COLO829 (cell line): Measurements from ENCODE around the gene CUX1.
A peak's percentile ranks its signal among the peaks of the same experiment; 100 is the strongest.
"Not testable (repeated sequence)": the region's sequence is repeated elsewhere in the genome, so short reads cannot be mapped to it uniquely, and the experiment has no call there.

Experiments
- DNase-seq: peaks from one replicate; pipeline ENCODE4 v3.0.0; 2012; ENCODE audit warnings: low spot score

CUX1 gene

DNA sequence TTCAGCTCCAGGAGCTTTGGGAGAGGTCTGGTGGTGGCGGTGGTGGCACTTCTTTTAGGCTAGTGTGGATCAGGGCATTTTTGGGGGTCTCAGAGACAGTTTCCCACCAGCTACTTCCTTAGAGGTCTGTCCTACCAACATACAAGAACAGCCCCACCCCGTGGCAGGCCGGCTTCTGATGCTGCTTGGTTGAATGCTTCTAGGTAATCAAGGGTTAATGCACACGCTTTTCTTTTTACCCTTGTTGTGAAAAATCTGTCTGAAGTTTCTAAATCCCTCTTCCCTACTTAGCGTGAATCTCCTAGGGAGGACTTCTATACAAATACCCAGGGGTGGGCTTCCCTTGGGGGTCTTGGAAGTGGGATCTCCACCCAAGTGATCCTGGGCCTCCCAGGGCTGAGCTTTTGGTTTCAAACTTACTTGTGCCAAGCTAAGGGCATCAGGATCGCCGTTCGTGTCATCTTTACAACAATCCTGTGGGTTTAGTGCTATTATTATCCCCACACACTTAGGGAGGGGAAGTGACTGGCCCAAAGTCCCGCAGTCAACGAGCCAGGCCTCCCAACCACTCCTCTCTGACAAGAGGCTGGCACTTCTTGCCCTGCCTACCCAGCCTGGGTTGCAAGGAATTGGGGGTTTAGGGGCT lies 471.0 kb downstream of the CUX1 start:
- no peak for DNase-seq

DNA sequence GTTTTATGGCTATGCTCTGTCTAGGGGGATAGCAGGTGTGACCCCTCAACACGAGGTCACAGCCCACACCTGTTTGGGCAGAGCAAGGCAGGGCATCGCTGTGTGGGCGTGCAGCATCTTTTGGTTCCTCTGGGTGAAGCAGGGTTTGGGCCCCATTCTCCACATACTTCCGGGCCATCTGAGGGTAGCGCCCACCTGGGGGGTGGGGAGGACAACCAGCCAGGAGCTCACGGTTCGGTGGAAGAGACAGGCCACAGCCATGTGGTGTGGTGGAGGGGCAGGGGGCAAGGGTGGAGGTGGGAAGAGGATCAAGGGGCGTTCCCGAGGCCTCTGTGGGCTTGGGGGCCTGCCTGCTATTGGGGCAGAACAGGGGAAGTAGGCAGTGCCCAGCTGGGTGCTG lies 471.6 kb downstream of the CUX1 start:
- no peak for DNase-seq

DNA sequence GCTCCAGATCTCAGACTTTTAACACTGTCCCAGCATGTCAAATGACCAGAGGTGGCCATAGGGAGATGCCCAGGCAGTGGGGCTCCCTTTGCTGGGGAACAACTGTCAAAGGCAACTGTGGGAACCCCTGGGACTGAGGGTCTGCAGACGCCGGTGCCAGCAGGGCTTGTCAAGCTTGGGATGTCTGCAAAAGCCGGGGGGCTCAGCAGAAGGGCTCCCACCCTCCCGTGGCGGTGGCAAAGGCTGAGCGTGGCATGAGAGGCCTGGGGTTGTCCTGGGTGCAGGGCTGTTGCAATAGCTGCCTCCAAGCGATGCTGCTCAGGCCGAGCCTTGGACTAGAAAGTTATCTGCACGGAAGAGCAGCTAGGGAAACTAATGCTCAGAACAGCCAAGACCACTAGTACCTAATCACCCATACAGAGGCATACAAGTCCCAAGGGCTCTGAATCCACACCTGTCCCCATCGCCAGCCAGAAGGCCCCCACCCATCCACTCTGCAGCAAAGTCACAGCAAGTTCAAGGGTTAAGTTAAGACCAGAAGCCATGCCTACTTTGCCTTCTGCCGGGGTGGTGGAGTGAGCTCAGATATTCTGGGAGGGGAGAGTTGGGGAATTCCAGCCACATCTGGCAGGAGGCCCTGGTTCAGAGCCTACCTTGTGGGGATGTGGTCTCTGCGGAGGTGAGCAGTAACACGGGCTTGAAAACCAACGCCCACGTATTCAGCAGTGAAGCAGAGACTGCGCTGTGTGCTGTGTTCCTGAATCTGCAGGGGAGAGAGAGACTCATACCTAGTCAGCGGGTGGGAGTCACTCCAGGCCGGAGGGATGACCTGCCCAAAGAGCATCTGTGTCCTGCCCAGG lies 473.9 kb downstream of the CUX1 start:
- DNase-seq: no peak

DNA sequence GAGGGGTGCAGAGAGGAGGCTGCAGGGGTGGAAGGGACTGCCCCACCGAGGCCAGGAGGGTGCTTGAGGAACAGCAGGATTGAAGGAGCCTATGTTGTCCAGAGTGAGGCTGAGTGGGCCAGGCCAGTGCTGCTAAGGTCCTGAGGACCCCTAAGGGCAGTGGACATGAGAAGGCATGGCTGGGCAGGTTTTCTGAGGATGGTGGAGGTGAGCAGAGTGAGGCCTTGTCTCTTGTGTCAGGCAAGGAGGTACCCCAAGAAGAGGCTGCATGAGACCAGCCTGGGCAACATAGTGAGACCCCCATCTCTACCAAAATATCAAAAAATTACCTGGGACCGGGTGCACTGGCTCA lies 474.5 kb downstream of the CUX1 start:
- DNase-seq: no peak

DNA sequence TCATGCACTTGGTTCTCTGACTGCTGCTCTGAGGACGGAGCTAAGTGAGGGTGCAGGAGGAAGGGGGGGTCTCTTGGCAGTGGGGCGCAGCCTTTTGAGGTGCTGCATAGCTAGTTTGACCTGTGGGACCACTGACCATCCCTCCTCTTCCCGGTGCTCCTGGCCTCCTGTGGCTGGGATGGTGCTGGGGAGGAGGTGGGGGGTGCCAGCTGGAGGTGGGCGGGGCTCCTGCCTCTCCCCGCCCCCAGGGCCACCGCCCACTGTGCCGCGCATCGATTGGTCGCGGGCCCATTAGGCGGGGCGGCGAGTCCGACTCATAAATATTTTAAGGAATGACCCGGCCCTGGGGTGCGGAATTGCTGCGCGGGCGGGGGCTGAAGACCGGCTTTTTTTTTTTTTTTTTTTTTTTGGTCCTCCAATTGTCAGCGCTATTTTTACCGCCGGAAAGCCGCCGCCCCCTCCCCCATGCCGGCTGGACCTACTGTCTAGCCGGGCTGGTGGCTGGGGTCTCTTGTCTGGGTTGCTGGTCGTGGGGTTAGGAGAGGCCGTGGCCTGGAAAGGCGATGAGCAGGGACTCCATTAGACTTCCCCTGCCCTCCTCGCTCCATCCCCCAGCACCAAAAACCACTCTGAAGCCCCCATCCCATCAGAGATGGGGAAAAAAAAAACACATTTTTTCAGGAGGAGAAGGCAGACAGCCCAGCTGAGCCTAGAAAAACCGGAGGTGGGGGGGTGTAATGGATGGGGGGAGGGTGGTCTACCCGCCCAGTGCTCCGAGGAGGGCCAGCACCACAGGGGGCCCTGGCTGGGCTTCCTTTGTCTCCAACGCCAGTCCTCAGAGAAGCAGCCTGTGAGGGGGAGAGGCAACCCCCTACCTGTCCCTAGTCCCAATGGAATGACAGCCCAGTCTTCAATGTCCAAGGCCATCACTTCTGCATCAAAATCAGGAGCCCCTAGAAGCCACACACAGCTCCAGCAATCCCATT lies 475.7 kb downstream of the CUX1 start:
- no peak for DNase-seq

DNA sequence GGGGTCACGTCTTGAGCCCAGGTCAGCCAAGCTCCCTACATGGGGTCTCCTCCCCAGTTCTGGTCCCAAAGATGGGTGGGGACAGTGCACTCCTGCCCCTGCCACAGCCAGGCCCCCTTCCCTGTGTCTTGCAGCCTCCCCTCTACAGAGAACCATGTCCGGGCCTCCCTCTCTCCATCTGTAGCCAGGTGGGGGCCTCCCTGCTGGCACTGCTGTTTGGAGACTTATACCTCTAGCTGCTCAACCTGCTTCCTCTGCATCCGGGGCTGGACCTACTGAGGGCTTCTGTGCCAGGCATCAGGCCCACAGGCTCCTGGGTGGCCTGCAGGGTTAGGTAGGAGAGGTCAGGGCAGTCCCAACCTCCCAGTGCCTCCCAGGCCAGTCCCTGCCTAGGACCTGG lies 477.2 kb downstream of the CUX1 start:
- no peak for DNase-seq

DNA sequence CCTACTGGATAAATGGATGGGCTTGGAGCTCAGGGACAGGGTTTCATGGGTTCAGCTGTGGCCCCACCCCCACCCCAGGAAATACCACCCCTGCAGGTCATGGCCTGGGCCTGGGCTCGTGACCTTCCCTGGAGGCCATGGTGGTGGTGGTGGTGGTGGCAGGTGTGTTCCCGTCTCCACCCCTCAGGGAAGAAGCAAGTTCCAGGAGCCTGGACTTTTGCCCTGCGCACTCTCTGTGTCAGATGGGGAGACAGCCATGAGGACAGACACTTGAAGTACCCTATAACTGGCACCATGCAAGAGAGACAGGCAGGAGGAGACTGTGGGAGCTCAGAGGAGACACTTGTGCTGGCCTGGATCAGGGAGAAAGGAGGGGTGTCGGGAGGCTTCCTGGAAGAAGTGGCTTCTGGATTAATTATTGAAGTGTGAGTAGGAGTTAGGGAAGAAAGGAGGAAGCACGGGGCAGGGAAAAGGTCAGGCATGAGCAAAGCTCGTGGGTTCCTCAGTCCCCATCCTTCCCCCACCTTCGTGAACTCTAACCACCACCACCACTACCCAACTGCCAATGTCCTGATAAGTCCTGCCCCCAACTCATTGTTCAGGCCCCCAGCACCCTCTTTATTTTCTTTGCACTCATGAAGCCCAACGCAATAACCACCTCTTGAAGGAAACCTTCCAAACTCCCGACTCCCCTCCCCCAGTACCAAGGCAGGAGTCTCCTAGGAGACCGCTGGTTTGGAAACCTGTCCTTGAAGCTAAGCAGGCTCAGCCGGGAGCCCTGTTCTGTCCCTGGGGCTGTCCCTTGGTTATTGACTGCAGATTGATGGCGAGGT lies 478.1 kb downstream of the CUX1 start:
- DNase-seq: no peak

DNA sequence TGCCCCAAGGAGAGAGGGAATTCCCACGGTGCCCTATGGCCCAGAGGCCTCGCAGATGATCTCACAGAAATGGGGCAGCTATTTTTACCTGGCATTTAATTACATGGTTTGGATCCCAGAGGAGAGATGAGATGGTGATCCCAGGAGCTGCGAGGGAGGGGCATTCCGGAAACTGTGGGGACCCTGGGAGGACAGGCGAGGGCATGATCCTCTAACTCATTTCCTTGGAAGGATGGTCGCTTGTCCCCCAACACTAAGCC lies 478.7 kb downstream of the CUX1 start:
- no peak for DNase-seq

DNA sequence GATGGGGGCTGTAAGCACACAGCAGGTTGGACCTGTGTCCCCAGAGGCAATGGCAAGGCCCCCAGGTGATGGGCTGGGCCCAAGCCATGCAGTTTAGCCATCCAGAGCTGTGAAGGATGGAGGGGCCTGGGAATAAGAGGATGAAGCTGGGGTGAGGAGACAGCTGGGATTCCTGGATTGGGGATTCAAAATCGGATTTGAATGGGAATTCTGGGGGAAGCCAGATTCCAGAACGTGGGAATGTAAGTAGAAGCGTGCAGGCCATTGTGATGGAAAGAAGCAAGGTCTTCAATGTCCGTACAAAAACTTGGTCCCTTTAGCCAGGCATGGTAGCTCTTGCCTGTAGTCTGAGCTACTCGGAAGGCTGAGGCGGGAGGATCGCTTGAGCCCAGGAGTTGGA lies 479.1 kb downstream of the CUX1 start:
- no peak for DNase-seq

DNA sequence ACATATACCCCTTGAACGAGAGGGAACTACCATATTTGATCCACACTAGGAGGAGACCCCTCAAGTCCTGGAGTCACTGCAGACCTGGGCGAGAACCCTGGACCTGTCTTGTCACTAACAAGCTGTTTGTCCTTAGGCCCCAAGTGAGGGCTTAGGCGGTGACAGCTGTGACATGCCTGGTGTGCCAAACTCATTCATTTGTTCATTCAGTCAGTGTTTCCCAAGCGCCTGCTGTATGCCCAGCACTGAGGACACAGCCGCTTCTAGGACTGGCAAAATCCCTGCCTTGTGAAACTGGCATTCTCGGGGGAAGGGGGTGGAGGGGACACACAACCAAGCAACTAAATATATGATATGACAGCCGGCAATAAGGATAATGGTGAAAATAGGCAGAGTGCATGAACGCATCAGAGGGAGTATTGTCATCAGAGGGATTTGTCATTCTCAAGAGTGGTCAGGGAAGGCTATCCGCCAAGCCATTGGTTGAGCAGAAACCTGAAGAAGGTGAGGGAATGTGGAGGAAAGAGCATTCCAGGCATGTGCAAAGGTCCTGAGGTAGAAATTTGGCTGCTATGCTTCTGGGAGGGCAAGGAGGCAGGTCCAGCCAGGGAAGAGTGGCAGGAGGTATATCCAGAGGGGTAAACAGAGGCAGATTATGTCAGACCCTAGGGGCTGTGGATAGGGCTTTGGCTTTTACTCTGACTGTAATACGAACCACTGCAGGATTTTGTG lies 480.2 kb downstream of the CUX1 start:
- no peak for DNase-seq

DNA sequence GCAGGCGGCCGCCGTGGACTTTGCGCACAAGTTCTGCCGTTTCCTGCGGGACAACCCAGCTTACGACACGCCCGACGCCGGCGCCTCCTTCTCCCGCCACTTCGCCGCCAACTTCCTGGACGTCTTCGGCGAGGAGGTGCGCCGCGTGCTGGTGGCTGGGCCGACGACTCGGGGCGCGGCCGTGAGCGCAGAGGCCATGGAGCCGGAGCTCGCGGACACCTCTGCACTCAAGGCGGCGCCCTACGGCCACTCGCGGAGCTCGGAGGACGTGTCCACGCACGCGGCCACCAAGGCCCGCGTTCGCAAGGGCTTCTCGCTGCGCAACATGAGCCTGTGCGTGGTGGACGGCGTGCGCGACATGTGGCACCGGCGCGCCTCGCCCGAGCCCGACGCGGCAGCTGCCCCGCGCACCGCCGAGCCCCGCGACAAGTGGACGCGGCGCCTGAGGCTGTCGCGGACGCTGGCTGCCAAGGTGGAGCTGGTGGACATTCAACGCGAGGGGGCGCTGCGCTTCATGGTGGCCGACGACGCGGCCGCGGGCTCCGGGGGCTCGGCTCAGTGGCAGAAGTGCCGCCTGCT lies 483.3 kb downstream of the CUX1 start:
- no peak for DNase-seq

DNA sequence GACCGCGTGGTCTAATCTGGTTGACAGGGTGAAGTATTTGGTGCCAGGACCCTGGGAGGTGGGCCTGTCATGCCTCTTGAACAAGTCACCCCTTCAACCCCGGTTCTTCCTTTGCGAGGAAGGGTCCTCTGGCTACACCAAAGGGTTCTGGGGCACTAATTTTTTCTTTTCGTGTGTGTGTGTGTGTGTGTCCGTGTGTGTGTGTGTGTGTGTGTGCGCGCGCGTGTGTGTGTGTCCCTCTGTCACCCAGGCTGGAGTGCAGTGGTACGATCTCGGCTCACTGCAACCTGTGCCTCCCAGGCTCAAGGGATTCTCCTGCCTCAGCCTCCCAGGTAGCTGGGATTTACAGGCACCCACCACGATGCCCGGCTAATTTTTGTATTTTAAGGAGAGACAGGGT lies 483.9 kb downstream of the CUX1 start:
- not testable (repeated sequence) for DNase-seq

DNA sequence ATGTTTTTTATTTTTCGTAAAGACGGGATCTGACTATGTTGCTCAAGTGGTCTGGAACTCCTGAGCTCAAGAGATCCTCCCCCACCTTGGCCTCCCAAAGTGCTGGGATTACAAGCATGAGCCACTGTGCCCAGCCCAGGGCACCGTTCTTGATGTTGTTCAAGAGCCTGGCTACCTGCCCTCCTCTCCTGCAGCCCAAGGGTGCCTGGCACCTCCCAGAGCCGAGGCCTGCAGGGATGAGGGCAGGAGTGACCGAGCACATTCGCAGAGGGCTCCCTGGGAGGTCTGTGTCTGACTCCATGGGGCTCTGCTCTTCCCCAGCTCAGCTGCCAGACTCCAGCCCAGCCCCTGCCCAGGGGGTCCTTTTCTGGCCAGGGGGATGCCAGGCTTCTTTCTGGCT lies 484.6 kb downstream of the CUX1 start:
- DNase-seq: no peak

DNA sequence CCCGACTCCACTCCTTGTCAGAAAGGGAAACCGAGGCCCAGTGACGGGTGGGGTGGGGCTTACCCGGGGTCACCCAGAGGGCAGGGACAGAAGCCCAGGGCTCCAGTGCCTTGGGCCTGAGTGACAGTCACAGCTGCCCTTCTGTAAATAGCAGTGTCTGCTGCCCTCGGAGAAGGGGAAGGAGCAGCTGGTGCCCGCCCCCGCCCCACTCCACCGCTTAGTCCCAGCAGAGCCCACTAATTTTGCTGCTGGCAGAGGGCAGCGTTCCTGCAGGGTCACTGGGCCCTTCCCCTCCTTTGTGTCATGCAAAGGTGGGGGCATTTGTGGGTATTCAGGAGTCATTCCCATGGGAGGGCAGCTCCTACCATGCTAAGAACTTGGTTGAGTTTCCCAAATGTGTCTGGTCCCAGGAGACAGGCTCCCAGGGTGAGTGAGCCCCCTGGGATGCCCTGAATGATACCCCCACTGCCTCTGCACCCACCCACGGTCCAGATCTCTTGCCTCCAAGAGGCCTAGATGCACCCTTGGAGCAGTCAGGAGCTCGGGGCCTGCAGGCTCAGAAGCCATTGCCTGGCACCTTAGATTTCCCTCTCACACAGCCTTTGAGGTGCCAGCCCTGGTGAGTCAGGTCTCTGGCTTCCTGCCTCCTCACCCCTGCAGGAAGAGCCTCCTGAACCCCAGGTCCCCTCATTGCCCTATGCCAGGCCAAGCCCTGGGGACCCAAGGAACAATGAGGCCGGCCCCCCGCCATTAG lies 486.4 kb downstream of the CUX1 start:
- no peak for DNase-seq

DNA sequence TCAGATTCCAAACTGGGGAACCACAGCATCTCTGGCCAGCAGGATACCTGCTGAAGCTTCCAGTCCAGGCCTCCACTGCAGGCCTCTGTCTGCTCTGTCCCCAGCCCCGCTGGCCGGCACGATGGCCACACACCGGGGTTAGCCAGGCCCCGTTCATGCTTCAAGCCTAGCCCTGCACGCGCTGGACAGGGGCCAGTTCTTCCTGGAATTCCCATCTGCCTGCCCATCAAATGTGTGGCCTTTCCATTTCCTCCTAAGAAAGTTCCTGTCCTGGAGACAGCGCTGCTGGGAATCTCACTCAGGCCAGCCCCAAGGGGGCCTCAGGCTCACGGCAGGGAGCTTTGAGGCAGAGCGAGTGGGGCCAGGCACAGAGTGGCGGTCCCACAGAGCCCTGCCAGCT lies 487.2 kb downstream of the CUX1 start:
- DNase-seq: no peak

DNA sequence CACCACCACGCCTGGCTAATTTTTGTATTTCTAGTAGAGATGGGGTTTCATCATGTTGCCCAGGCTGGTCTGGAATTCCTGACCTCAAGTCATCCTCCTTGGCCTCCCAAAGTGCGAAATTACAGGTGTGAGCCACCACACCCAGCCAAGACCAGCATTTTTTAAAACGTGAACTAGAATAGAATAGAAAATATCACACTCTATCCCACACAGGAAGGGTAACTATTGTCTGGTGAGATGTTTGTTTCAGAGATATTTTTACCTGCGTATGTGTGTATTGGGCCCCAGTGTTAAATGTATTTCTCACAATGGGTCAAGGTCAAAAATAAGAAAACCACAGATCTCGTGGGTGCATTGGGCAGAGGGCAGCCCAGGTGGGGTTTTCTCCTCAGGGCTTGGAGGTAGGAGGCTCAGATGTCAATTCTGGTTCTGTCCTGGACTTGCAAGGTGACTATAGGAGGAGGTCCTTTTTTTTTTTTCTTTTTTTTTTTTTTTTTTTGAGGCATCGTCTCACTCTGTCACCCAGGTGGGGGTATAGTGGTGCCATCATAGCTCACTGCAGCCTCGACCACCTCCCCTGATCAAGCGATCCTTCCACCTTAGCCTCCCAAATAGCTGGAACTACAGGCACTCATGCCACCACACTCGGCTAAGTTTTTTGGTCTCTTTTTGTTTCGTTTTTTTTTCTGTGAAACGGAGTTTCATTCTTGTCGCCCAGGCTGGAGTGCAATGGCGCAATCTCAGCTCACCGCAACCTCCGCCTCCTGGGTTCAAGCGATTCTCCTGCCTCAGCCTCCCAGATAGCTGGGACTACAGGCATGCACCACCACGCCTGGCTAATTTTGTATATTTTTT lies 488.2 kb downstream of the CUX1 start:
- no peak for DNase-seq

DNA sequence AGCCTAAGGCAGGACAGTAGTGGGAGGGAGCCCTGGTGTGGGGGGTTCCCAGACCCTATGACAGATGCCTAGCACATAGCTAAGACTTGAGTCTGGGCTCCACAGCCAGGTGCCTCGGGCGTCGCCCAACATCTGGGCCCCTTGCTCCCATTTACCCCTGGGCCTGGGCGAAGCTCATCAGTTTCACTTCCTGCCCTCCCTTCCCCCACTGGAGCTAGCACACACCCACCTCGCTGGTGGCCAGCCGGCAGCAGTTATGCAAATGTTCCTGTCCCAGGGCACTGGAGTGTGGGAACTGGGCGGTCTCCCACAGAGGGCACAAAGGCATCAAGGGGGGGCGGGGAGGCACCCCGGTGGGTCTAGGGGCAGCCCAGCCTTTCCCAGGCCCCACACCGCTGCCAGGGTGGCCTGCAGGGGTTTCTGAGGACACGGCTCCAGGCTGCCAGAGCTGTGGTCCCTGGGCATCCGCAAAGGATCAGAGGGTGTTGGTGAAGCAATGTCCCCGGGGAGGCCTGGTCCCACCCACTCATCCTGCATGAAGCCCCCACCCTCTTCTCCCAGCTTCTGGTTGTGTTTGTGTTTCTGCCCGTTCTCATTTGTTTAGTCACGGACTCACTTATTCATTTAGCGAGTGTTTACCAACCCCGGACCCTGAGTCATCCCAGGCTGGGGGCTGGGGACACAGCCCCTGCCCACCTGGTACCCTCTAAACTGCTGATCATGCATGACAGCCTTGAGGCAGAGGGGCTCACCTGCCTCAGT lies 489.7 kb downstream of the CUX1 start:
- peak; percentile 59 for DNase-seq

DNA sequence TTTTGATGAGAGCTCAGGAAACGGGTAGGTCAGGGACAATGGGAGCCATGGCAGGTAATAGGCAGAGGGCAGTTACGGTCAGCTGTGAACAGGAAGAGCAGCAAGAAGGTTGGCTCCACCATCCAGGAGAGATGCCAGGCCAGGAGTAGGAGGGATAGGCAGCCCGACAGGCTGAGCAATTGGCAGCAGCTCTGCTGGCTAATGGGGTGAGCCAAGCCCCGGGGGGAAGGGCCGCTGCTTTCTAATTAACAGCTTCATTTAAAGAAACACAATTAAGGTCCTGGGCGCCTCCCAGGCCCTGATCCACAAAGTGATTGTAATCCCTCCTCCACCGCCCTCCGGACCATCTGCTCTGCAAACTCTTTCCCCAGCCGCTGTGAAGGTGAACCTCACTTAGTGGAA lies 493.0 kb downstream of the CUX1 start:
- DNase-seq: no peak

DNA sequence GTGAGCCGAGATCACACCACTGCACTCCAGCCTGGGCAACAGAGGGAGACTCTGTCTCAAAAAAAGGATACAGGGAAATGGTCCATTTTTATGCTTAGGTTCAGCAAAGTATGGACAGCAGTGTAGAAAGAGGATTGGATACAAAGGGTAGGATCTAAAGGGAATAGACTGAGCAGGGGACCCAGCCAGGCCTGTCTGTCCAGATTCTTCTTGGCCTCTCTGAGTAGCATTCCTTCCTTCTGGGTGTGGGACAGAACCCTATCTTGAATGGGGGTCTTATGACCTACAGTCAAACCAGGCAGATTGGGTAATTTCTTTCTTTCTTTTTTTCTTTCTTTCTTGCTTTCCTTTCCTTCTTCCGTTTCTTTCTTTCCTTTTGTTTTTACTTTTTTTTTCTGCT lies 494.9 kb downstream of the CUX1 start:
- DNase-seq: no peak
